ENCODE results near the gene PRR15. TPM values are rescaled to one million over a fixed set of nuclear protein-coding genes. Genes with fewer than 3 reads are reported as not detected.
"Not testable (repeated sequence)": the region's sequence is repeated elsewhere in the genome, so short reads cannot be mapped to it uniquely, and the experiment has no call there.

PRR15 gene
- total and polyA plus RNA-seq, 2 of the 4 experiments (the other 2 are of a cell fraction) = not detected

- intact Hi-C loops (cut with micrococcal nuclease); H4K91ac ChIP-seq (ENCODE audit: insufficient read depth, low read depth, low read length); H4K5ac ChIP-seq (ENCODE audit: low read depth, low read length); dilution Hi-C loops (cut with HindIII; ENCODE audit: low sequenced_read_pairs, unreplicated experiment); H2AFZ ChIP-seq (replicated peaks; ENCODE audit: low read length, poor library complexity); H3K4ac ChIP-seq (ENCODE audit: low read depth, low read length); POLR2A ChIA-PET (ENCODE audit: unreplicated experiment); in situ Hi-C loops (cut with MboI; ENCODE audit: low sequenced_read_pairs); H2BK120ac ChIP-seq (ENCODE audit: low read depth, low read length); H3K23ac ChIP-seq (ENCODE audit: low read depth, low read length); H3K56ac ChIP-seq (ENCODE audit: extremely low read depth, insufficient read depth, low read length); H3K4me3 ChIP-seq (ENCODE audit: insufficient read depth, low read depth, low read length); H3K9ac ChIP-seq (ENCODE audit: low read depth, low read length); H2BK15ac ChIP-seq (ENCODE audit: low read depth, low read length); H4K8ac ChIP-seq (ENCODE audit: low read depth in 2 of 2, low read length in 2 of 2); H3K36me3 ChIP-seq (ENCODE audit: control insufficient read depth, insufficient read depth, low read length); H3K14ac ChIP-seq (replicated peaks; ENCODE audit: low read depth, low read length); H2BK20ac ChIP-seq (ENCODE audit: low read depth, low read length); H3K27me3 ChIP-seq (ENCODE audit: control insufficient read depth, insufficient read depth, low read length); H3K4me2 ChIP-seq (ENCODE audit: low read depth, low read length); H3K9me1 ChIP-seq (ENCODE audit: insufficient read depth, low read length); H2AK5ac ChIP-seq (ENCODE audit: low read depth, low read length); ATAC-seq (ENCODE audit: low read depth); H2AK9ac ChIP-seq (replicated peaks; ENCODE audit: low read depth, low read length, poor library complexity); H3K4me1 ChIP-seq (ENCODE audit: control insufficient read depth, insufficient read depth, low read length); H3K79me1 ChIP-seq (ENCODE audit: low read depth in 1 of 2, low read length in 2 of 2); CTCF ChIA-PET; H2BK5ac ChIP-seq (ENCODE audit: low read depth, low read length, poor library complexity, severe bottlenecking); DNase-seq; H3K9me3 ChIP-seq (ENCODE audit: control insufficient read depth, insufficient read depth, low read length); H3K18ac ChIP-seq (ENCODE audit: low read depth, low read length); H4K20me1 ChIP-seq (ENCODE audit: insufficient read depth, low read length); BruUV-seq (replicated peaks); H3K27ac ChIP-seq (ENCODE audit: insufficient read depth, low read length): not testable (repeated sequence)
- 53% methylated on average over 4 of the region's 7 CpGs; no CpG with 5 or more reads in 1 of the 2 experiments for WGBS, 2 experiments (ENCODE audit: extremely low coverage in 2 of 2, insufficient read length in 1 of 2)
Measured at GRCh38 chr7:29528526-29528925, 35.1 kb upstream of the PRR15 start.
